HG03354 (cell line): ENCODE data around the gene KIAA1586.
"Not testable (repeated sequence)": the region's sequence is repeated elsewhere in the genome, so short reads cannot be mapped to it uniquely, and the experiment has no call there.

Experiments
- ATAC-seq: cut with Tn5 transposase; IDR thresholded peaks from one replicate; pipeline ENCODE4 v1.9.1; 2021; ENCODE audit warnings: mild to moderate bottlenecking; ENCODE audit not compliant: unreplicated experiment, poor library complexity, severe bottlenecking

The KIAA1586 gene

DNA sequence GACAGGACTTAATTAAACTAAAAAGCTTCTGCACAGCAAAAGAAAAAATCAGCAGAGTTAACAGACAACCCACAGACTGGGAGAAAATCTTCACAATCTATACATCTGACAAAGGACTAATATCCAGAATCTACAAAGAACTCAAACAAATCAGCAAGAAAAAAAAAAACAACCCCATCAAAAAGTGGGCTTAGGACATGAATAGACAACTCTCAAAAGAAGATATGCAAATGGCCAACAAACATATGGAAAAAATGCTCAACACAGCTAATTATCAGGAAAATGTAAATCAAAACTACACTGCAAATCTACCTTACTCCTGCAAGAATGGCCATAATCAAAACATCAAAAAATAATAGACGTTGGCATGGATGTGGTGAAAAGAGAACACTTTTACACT is 2.4 kb upstream of the KIAA1586 start:
- ATAC-seq: not testable (repeated sequence)

DNA sequence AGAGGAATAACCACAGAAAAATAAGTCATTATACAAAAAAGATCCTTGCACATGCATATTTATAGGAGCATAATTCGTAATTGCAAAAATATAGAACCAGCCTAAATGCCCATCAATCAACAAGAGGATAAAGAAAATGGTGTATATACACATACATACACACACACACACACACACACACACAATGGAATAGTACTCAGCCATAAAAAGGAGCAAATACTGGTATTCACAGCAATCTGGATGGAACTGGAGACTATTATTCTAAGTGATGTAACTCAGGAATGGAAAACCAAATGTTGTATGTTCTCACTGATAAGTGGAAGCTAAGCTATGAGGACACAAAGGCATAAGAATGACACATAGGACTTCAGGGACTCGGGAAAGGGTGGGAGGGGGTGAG is 1.9 kb upstream of the KIAA1586 start:
- no peak for ATAC-seq

DNA sequence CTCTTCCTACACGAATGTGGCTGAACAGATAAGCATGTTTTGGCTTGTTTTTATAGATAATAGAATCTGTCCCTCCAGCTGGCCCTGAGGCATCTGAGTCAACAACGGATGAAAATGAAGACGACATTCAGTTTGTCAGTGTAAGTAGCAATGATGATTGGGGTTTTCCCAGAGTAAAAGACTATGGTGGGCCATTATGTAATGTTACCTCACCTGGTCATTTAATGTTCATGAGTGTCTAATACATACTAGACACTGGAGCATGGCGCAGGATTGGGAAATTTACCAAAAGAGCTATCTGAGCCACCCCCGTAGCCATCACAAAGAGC is 728 bp downstream of the KIAA1586 start:
- ATAC-seq: peak; percentile 43

DNA sequence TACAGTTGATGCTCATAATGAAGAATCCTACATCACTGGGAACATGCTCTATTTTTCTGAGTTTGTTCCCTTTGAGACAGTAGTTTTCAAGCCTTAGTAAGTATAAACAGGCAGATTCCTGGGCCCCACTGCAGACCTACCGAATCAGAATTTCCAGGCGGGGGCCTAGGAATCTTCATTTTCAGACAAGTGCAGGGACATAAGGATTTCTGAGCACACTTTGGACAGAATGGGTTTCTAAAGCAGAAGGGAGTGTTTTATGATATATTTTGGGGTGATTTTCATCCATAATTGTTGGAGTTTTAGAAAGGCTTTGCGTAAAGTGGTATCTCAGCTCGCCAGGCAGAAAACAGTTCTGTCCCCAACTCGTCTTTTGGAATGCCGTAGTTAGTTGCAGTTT is 1.4 kb downstream of the KIAA1586 start:
- not testable (repeated sequence) for ATAC-seq

DNA sequence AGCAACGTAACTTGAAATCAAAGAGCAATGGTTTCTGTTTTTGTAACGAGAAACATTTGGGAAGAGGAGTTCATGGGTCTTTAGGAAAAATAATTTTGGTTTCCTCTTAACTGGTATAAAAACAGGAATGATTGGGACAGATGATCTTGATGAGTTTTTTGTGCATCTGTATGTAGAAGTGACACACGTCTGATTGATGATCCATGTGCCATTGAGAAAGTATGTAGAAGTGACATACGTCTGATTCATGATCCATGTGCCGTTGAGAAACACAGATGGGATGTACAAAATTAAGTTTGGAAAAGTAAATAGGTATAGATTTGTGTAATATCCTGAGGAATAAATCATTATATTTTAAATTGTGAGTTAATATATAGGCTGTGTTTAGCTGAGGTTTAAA is 2.1 kb downstream of the KIAA1586 start:
- no peak for ATAC-seq

DNA sequence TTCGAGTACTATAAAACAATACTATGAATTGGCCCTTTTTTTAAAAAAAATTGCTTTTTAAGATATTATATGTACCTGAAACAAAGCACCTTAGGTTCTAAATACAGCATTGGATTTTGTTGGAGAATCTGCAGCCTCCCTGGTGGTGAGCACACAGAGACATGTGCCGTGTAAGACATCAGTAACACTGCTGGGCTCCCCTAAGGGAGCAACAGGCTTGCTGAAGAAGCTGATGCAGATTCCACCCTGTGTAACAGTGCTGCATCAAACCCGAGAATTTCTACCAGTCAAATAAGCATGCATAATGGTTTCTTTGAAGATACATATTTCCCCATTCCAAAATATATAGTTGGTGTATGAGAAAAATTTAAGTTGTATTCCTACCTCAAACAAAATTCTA is 17.4 kb downstream of the KIAA1586 start:
- ATAC-seq: no peak

DNA sequence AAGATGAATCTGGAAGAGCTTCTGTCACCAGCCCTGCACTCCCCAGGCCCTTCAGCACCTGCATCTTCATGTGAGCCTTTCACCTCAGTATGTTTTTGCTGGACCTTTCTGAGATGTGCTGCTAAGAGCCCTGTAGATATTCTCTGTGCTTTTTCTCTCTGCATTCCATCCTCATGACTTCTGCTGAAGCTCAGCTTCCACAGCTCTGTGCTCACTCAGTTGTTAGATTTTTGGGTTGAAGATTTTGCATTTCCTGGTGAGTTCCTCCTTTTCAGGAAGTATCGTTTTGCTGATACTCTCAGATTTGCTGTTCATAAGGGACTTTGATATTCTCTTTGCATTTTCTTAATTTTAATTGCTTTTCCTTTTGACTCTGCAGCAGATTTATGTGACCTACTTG is 18.3 kb downstream of the KIAA1586 start:
- no peak for ATAC-seq

DNA sequence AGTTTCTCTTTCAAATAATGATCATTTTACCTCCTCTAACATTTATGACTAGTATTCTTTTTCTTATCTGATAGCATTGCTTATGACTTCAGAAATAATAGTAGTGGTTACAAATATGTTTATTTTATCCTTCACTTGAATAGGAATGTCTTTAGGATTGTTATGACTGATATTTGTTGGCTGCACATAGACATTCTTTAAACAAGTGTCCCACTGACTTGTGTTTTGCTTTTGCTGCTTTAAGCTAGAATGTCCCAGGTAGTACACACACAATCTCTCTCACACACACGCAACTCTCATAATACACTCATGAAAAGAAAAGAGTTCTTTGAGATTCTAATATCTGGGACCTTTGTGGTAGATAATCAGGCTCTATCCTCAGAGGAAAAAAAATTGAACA is 21.6 kb downstream of the KIAA1586 start:
- no peak for ATAC-seq

DNA sequence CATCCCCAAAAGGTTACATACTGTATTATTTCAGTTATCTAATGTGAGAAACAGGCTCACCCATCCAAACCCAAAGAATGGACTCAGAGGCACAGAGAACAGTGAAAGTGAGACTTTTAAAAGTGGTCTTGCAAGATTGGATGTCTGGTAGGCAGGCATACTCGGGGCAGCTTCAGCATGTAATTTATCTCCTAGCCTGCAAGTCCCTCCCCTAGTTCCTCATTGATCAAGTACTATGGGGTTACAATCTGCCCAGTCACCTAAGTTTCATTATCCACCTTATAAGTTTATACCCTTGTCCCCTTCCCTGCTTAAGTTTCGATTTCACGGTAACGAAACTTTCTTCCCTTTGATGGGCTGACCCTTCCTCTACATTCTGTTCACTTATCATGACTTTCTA is 22.7 kb downstream of the KIAA1586 start:
- no peak for ATAC-seq

DNA sequence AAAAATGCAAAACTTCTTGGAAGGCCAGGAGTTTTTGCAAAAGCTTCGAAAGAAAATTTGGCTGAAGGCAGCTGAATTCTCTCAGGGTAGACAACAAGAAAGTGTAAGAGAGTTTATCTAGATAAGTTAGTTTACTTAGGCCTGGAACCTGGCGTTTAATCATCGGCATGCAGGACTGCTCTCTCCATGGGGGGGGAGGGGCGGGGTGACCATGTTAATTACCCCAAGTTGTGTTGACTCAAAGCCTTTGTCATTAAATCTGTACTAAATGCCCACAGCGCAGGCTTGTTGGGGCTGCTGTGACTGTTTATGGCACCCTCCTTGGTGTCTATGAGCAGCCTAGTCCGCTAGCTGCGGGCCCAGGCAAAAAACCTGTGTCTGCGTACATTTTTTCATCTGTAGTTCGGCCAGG is 23.4 kb downstream of the KIAA1586 start:
- ATAC-seq: no peak

DNA sequence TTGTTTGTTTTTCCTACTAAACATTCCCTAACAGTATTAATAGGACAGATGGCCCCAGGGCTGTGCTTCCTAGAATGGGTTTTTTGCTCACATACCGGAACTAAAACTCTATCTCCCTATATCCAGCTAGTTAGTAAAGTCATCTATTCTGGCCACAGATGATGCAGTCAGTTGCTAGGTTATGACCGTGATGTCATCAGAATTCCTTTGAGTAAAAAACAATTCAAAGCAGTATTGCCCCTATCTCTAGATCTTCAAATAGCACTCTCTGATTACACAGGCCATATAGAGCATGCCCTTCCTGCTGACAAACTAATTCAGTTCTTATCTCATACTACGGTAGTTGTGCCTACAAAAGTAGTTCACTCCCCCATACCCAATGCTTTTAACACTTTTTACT is 25.6 kb downstream of the KIAA1586 start:
- no peak for ATAC-seq

DNA sequence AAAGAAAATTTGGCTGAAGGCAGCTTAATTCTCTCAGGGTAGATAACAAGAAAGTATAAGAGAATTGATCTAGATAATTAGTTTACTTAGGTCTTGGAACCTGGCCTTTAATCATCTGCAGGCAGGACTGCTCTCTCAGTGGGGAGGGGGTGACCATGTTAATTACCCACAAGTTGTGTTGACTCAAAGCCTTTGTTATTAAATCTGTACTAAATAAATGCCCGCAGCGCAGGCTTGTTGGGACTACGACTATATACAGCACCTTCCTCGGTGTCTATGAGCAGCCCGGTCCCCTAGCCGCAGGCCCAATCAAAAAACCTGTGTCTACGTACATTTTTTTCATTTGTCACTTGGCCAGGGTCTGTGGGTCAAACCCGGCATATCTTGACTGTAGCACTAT is 27.9 kb downstream of the KIAA1586 start:
- ATAC-seq: no peak

DNA sequence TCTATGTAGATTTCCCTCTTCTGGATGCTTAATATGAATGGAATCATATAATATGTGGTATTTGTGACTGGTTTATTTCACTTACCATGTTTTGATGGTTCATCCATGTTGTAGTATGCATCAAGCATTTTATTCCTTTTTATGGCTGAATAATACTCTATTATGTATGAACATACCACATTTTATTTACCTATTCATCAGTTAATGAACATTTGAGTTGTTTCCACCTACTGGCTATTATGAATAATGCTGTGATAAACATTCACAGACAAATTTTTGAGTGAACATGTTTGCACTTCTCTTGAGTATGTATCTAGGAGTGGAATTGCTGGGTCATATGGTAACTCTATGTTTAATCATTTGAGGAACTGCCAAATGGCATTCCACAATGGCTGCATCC is 28.6 kb downstream of the KIAA1586 start:
- no peak for ATAC-seq

DNA sequence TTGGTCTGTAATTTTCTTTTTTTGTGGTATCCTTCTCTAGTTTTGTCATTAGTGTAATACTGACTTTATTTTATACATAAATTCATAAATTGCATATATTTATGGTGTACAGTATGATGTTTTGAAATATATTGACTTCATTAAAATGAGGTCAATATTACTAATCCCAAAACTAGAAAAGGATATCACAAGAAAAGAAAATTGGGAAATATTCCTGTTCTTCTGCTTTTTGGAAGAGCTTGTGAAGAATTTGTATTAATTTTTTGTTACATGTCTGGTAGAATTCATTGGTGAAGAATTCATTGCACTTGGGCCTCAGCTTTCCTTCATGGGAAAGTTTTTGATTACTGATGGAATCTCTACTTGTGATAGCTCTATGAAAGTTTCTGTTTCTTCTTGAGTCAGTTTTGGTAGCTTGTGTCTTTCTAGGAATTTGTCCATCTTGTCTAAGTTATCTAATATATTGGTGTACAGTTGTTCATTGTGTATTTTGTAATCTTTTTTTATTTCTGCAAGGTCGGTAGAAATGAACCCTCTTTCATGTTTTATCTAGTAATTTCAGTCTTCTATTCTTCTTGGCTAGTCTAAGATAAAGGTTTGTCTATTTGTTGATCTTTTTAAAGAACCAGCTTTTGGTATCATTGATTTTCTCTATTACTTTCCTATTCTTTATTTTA is 32.2 kb downstream of the KIAA1586 start:
- ATAC-seq: no peak

DNA sequence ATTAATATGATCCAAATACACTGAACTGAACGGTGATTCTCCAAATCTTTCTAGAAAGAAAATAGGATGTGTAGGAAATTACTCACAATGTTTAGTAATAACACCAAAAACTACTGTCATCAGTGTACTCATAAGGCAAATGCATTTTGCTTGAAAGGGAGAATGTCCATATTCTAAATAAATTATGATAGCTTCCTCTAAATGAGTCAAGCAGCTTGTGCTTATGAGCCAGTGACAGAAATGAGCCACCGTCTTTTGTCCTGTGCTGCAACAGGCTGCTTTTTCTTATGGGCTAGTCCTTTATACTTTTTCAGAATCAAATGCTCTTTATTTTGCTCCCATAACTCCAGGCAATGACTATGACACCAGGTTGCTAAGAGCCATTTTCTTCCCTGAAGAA is 39.0 kb downstream of the KIAA1586 start:
- no peak for ATAC-seq

DNA sequence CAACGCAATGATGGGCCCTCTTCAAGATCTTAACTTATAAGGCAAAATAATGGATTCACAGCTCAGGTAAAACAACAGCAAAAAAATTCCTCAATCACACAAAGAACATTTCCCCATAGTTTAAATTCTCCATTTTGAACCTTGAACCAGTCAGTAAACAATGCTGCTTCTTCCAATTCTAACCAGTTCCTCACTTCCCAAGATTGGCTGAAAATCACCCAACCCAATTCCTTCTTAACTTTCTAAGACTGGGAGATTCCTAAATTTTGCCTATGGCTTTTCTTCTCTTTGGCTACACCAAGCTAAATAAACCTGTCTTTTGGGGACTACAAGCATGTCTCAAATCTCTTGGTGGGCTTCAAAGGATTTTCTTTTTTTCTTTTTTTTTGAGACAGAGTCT is 40.4 kb downstream of the KIAA1586 start:
- no peak for ATAC-seq

DNA sequence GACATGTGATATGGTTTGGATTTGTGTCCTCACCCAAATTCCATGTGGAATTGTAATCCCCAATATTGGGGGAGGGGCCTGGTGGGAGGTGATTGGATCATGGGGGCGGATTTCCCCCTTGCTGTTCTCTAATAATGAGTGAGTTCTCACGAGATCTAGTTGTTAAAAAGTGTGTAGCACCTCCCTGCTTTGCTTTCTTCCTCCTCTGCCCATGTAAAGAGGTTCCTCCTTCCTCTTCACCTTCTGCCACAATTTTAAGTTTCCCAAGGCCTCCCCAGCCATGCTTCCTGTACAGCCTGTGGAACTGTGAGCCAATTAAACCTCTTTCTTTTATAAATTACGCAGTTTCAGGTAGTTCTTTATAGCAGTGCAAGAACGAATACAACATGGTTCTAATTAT is 41.4 kb downstream of the KIAA1586 start:
- no peak for ATAC-seq

DNA sequence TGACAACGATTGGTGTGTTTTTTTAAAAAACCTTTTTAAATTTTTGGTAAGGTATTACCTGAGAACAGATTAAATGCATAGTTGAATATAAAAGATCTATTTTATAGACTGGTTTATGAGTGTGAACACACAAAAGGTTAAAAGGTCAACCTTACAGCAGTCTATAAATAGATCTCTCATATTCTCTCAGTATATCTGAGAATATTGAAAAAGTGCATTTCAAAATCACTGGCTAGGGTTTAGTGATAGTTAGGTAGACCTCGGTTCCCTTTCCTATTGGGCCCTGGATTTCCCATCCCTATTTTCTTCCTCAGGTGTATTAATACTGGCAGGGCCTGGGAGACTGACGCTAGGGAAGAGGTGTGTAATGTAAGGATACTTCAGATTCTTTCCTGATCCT is 42.8 kb downstream of the KIAA1586 start:
- ATAC-seq: no peak

DNA sequence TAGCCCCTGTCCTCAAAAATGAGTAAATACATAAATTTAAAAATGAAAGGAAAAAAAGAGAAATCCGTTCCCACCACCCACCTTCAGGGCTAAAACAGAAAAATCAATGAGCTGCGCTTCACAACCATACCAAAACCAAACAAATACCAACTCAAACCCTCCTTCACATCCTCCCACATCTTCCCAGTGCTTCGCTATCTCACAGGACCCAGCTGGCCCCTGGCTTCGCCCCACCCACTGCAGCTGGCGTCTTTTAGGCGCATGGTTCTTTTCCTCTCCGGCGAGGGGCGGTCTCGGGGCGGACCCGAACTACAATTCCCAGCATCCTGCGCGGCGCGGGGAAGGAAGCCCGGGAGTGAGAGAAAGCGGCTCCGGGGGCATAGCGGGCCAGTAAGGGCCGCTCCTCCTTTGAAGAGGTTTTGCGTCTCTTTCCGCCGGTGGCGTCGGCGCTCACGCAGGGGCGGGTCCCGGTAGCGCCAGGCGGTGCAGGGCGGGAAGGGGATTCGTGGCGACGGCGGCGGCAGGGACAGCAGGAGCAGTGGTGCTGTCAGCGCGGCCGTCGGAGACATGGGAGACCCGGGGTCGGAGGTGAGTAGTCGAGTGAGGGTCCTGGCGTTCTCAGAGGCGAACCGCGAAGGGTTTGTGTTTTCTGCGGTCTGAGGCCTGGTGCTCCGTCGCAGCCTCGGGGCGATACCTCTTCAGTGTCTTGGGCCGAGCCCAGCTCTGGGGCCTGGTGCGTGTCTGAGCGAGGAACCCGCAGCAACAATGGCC is 43.4 kb downstream of the KIAA1586 start, which contains the start of gene ZNF451:
Gene ZNF451 (plus strand): TSS at position 502 of the 771 bp plus-strand sequence. CDS start 66 bp downstream, at position 568.
- peak; percentile 95 for ATAC-seq

DNA sequence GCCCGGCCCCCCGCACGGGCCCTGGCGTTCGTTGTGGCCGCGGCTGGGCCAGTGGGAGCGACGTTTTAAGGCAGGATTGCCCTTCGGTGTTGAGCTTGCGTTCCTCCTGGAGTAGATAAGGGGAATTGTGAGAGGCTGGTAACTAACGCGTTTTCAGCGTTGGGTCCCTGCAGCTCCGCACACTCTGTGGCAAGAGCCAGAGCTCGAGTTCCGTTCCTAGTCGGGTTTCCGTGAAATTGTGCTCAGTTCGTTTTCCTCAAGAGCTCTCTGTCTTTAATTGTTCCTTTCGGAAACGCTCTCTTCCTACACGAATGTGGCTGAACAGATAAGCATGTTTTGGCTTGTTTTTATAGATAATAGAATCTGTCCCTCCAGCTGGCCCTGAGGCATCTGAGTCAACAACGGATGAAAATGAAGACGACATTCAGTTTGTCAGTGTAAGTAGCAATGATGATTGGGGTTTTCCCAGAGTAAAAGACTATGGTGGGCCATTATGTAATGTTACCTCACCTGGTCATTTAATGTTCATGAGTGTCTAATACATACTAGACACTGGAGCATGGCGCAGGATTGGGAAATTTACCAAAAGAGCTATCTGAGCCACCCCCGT is 44.1 kb downstream of the KIAA1586 start:
- peak; percentile 22 for ATAC-seq

DNA sequence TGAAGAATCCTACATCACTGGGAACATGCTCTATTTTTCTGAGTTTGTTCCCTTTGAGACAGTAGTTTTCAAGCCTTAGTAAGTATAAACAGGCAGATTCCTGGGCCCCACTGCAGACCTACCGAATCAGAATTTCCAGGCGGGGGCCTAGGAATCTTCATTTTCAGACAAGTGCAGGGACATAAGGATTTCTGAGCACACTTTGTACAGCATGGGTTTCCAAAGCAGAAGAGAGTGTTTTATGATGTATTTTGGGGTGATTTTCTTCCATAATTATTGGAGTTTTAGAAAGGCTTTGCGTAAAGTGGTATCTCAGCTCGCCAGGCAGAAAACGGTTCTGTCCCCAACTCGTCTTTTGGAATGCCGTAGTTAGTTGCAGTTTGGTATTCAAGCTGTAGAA is 44.9 kb downstream of the KIAA1586 start:
- ATAC-seq: not testable (repeated sequence)
